SK-N-SH treated with all-trans-retinoic acid at 6 μM for 48 hours (cell line): ENCODE results near the gene KCNMB2.

Experiments used
- ARNTL ChIP-seq: fragments of 450-650 bp; formaldehyde crosslinking; IDR thresholded peaks from 2 replicates; pipeline ENCODE4 v1.5.0; 2020; ENCODE audit warnings: low read depth, mild to moderate bottlenecking, moderate library complexity, borderline replicate concordance
- CREB5 ChIP-seq: fragments of 250-450 bp; sonication (Bioruptor Pico); IDR thresholded peaks from 2 replicates; pipeline ENCODE4 v1.5.1; 2020; ENCODE audit warnings: low read depth, mild to moderate bottlenecking, moderate library complexity
- CSDC2 ChIP-seq: fragments of 250-450 bp; sonication (Bioruptor Pico); IDR thresholded peaks from 2 replicates; pipeline ENCODE4 v1.5.0; 2020; ENCODE audit warnings: mild to moderate bottlenecking, moderate library complexity
- GLIS3 ChIP-seq: fragments of 250-450 bp; sonication (Bioruptor Pico); IDR thresholded peaks from 2 replicates; pipeline ENCODE4 v1.5.0; 2020; ENCODE audit warnings: mild to moderate bottlenecking, moderate library complexity
- OSR1 ChIP-seq: fragments of 250-450 bp; sonication (Bioruptor Pico); IDR thresholded peaks from 2 replicates; pipeline ENCODE4 v1.8.0; 2022; ENCODE audit warnings: moderate library complexity, mild to moderate bottlenecking, inconsistent platforms
- PATZ1 ChIP-seq: fragments of 250-450 bp; sonication (Bioruptor Pico); IDR thresholded peaks from 2 replicates; pipeline ENCODE4 v1.8.0; 2020; ENCODE audit warnings: mild to moderate bottlenecking, moderate library complexity, borderline replicate concordance
- PPARA ChIP-seq: fragments of 250-450 bp; sonication (Bioruptor Pico); IDR thresholded peaks from 2 replicates; pipeline ENCODE4 v1.5.0; 2020; ENCODE audit warnings: mild to moderate bottlenecking, borderline replicate concordance
- RARB ChIP-seq: fragments of 250-450 bp; sonication (Bioruptor Pico); IDR thresholded peaks from 2 replicates; pipeline ENCODE4 v1.8.0; 2021; ENCODE audit warnings: mild to moderate bottlenecking, moderate library complexity
- TCF4 ChIP-seq: fragments of 250-450 bp; sonication (Bioruptor Pico); IDR thresholded peaks from 2 replicates; pipeline ENCODE4 v1.8.0; 2021; ENCODE audit warnings: mild to moderate bottlenecking, moderate library complexity, borderline replicate concordance
- ZFP3 ChIP-seq: fragments of 250-450 bp; sonication (Bioruptor Pico); IDR thresholded peaks from 2 replicates; pipeline ENCODE4 v1.5.0; 2020; ENCODE audit warnings: mild to moderate bottlenecking, moderate library complexity
- TF ChIP-seq, protein P1 (sequence below): fragments of 250-450 bp; sonication (Bioruptor Pico); IDR thresholded peaks from 2 replicates; pipeline ENCODE4 v1.5.1; 2021; ENCODE audit warnings: mild to moderate bottlenecking, moderate library complexity

GRCh38 chr3:178732824-178733223 lies 196.6 kb downstream of the KCNMB2 start:
- TF ChIP-seq ARNTL (CRISPR knock-in tag), result no peak
- no peak for TF ChIP-seq PPARA (CRISPR knock-in tag)
- TF ChIP-seq, protein P1, sequence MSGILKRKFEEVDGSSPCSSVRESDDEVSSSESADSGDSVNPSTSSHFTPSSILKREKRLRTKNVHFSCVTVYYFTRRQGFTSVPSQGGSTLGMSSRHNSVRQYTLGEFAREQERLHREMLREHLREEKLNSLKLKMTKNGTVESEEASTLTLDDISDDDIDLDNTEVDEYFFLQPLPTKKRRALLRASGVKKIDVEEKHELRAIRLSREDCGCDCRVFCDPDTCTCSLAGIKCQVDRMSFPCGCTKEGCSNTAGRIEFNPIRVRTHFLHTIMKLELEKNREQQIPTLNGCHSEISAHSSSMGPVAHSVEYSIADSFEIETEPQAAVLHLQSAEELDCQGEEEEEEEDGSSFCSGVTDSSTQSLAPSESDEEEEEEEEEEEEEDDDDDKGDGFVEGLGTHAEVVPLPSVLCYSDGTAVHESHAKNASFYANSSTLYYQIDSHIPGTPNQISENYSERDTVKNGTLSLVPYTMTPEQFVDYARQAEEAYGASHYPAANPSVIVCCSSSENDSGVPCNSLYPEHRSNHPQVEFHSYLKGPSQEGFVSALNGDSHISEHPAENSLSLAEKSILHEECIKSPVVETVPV (CRISPR knock-in tag), result no peak
- no peak for TF ChIP-seq PATZ1
- no peak for TF ChIP-seq TCF4
- no peak for TF ChIP-seq GLIS3
- TF ChIP-seq ZFP3 (CRISPR knock-in tag), result no peak
- no peak for TF ChIP-seq CSDC2 (CRISPR knock-in tag)
- TF ChIP-seq OSR1 (CRISPR knock-in tag), result no peak
- TF ChIP-seq CREB5, result no peak
- no peak for TF ChIP-seq RARB (CRISPR knock-in tag)
